T-helper 2 cell (primary cell): Measurements from ENCODE around the gene ATP8B2.
A peak's percentile ranks its signal among the peaks of the same experiment; 100 is the strongest.
"Not testable (repeated sequence)": the region's sequence is repeated elsewhere in the genome, so short reads cannot be mapped to it uniquely, and the experiment has no call there.

Source experiments
- DNase-seq, 5 experiments: peaks; one replicate each; pipeline versions ENCODE4 v3.0.0 to v3.0.0-alpha.2; 2012 to 2022
- total RNA-seq, 2 donors: gene quantifications; one replicate each; lab custom pipeline; 2026; lab: John Stamatoyannopoulos, UW

Gene ATP8B2
- 449 to 661 reads per million in 2 donors for total RNA-seq

DNA sequence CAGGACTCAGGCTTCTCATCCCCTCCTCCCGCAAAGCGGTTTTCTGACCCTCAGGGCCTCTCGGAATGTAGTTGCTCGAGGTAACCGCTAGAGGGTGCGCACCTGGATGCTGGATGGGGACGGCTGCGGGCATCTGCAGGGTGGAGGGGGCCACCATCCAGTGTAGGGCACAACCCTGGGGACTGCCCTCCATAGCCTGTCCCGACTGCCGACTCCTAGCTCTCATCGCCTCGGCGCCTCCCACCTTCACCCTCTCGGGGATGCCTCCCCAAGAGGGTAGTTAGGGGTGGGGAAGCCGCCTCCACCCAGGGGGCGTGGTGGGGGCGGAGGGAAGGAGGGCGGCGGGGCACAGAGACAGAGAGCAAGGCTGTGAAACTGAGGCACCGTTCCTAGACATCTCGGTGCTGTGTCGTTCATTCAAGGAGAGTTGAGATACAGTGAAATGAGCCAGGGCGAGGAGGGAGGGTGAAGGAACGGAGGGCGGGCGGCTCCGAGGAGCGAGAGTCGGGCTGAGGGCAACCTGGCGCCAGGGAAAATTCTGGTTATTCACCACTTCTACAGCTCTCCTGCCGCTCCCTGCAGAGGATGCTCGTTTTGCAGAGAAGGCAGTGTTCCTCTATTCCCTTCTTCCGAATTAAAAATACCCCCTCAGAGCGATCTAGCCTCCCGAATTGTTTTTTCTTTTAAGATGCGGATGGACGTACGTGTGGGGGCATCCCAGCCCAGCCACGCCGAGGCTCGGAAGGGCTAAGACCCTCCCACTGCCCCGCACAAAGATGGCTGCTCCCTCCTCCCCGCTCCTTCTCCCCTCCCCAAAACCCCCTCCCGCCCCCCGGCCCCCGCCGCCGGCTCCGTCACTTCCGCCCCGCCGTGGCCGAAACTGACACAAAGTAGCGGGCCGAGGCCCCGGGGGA lies at the start of gene ATP8B2:
ATP8B2 (plus strand) TSS at position 857 of the 914 bp plus-strand sequence. CDS start 2,617 bp downstream, outside the sequence.
- DNase-seq = peak; percentile 57 to 86 (median 73)

- peak in 2 of 5 experiments; percentile 17 to 54 for DNase-seq
Observed at GRCh38 chr1:154276797-154277196, 48.5 kb upstream of the ATP8B2 start.

GRCh38 chr1:154287591-154287990 lies 37.7 kb upstream of the ATP8B2 start:
- DNase-seq = not testable (repeated sequence)

DNA sequence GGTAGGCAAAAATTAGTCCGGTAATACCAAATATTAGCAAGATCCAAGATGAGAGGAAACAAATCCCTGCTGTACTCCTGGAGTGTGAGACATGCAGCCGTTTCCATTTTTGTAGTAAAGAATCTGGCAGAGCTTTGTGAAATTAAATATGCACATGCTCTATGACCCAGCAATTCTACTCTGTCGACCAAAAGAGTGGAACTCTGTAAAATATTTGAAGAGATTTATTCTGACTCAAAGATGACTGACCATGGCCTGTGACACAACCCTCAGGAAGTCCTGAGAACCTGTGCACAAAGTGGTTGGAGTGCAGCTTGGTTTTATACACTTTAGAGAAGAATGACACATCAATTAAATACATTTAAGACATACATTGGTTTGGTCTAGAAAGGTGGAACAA lies 36.7 kb upstream of the ATP8B2 start:
- DNase-seq = no peak

- DNase-seq = no peak
Observed at GRCh38 chr1:154290921-154291320, 34.4 kb upstream of the ATP8B2 start.

DNA sequence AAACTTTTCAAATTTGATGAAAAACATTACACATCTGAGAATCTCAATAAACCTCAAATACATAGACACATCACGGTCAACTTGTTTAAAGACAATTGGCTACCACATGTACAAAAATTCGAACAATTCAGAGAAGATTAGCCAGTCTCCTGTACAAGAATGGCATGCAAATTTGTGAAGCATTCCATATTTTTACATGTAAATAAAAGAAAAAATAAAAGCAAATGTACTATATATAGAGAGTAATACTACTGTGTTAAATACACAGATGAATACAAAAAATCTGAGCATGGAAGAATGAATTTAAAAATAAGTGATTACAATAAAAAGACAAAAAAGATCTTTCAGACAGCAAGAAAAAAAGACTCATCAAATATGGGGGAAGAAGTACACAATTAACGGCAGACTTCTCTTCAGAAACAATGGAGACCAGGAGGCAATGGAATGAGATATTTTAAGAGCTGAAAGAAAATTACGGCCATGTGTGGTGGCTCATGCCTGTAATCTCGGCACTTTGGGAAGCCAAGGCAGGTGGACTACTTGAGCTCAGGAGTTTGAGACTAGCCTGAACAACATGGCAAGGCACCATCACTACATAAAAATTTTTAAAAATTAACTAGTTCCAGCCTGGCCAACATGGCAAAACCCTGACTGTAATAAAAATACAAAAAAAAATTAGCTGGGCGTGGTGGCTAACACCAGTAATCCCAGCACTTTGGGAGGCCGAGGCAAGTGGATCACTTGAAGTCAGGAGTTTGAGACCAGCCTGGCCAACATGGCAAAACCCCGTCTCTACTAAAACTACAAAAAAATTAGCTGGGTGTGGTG lies 29.7 kb upstream of the ATP8B2 start:
- no peak for DNase-seq

DNA sequence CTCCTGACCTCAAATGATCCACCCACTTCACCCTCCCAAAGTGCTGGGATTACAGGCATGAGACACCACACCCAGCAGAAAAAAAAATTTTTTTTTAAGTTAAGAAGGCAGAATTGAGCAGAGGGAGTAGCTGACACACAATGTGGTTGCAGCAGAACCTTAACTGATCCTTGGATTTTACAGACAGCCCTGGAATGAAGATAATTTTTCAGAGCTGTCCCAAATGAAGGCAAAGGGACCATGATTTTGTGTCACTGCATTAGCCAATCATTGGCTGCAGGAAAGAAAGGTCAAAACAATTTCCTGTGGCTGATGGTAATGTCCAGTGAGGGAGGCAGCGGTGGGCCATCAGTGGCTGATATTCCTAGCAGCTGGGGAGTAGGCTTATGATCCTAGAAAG lies 23.7 kb upstream of the ATP8B2 start:
- no peak for DNase-seq

DNA sequence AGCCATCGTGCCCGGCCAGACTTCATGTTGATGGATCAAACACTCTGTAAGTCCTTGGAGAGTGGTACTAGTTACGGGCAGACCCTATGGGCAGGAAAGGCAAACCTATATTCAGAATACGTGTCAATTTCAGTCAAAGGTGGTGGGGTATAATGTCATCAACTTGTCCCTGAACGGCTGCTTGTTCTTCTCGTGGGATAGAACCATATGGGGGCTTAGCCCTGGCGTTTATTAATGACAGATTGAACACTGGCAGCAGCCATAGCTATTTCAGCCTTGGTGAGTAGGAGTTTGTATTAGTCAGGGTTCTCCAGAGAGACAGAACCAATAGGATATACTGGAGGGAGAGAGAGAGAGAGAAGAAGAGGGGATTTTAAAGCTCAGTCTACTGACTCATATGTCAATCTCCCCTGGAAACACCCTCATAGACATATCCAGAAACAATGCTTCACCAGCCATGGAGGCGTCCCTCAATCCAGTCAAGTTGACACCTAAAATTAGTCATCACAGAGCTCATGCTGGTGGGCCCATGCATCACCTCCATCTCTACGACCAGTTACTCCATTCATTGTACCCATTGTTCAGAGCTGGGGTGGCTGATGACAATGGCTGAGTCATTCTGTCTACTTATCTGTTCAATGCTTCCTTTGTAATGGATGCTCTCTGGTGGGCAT lies 20.5 kb upstream of the ATP8B2 start:
- DNase-seq = peak in 2 of 5 experiments; percentile 38 to 44

DNA sequence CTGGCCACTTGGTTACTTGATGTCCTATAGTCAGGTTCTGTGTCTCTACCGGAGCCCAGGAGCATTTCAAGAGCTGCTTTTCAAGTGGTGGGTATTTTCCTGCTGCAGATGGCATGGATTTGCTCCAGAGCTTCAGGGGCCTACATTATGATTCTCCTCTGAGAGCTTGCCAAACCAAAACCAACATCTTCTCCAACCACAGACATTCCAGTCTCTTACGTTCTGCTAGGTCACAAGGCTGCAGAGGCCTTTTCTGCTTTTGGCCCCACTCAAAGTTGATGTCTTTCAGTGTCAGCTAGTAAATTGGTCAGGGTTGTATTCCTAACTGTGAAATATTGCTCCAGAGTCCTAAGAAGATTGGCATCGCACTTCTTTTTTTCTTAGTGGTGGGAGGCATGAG lies 19.2 kb upstream of the ATP8B2 start:
- DNase-seq = no peak

DNA sequence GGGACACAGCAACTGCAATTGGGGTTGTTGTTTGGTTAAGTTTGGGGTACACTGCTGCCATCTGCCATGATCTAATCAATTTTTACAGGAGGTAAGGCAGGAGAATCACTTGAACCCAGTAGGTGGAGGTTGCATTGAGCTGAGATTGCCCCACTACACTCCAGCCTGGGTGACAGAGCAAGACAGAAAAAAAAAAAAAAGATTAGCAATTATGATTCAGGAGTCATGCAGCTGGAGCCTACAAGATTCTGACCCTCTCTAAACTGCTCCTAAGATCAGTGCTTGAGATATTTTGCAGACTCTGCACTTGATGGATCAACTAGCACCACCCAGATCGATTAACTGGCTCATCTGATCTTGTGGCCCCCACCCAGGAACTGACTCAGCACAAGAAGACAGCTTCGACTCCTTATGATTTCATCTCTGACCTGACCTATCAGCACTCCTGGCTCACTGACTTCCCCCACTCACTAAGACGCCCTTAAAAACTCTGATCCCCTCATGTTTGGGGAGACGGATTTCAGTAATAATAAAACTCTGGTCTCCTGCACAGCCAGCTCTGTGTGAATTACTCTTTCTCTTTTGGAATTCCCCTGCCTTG lies 17.6 kb upstream of the ATP8B2 start:
- peak in 1 of 5 experiments; percentile 64 for DNase-seq

DNA sequence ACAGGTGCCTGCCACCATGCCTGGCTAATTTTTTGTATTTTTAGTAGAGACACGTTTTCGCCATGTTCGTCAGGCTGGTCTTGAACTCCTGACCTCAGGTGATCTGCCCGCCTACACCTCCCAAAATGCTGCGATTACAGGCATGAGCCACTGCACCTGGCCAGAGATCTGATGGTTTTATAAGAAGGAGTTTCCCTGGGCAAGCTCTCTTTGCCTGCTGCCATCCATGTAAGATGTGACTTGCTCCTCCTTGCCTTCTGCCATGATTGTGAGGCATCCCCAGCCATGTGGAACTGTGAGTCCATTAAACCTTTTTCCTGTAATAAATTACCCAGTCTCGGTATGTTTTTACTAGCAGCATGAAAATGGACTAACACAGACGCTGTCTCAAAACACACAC lies 16.2 kb upstream of the ATP8B2 start:
- DNase-seq = not testable (repeated sequence)

- DNase-seq = not testable (repeated sequence)
Observed at GRCh38 chr1:154312229-154313065, 12.9 kb upstream of the ATP8B2 start.

GRCh38 chr1:154313066-154313356 lies 12.3 kb upstream of the ATP8B2 start:
- DNase-seq = no peak

DNA sequence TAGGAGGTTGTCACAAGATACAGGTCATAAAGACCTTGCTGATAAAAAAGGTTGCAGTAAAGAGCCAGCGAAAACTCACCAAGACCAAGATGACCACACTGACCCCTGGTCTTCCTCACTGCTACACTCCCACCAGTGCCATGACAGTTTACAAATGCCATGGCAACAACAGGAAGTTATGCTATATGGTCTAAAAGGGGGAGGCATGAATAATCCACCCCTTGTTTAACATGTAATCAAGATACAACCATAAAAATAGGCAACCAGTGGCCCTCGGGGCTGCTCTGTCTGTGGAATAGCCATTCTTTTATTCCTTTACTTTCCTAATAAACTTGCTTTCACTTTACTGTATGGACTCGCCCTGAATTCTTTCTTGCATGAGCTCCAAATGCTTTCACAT lies 11.1 kb upstream of the ATP8B2 start:
- not testable (repeated sequence) for DNase-seq

- no peak for DNase-seq
Observed at GRCh38 chr1:154316704-154317103, 8.6 kb upstream of the ATP8B2 start.

- DNase-seq = no peak
Observed at GRCh38 chr1:154318386-154318785, 6.9 kb upstream of the ATP8B2 start.

DNA sequence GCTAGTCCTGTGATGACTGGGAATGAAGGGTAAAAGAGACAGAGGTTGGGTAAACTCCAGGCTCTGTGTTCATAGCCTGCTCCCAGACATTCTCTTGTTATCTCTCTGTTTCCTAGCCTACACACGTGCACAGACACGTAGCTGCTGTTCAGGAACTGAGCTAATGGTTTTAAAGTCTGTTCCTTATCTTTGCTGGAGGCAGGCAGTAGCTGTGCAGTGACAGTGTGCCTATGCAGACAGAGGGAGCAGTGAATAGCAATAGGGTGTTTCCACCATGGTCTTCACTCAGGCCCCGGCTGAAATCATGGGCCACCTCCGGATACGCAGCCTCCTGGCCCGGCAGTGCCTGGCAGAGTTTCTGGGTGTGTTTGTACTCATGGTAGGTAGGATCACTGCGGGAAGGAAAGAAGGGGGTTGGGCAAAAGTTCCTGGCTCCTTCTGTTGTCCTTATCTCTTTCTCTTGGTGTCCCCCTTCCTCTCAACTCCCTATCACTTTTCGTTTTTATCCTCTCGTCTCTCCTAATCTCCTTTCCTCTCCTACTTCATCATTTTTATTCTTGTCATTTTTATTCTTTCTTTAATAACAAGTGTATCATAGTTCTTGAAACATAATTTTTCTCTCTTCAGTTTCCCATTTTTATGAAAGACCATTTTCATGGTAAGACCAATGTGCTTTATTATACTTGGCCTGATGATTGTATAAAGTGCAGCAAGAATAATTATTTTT lies 4.3 kb upstream of the ATP8B2 start, which contains the start of gene AQP10:
AQP10 (plus strand) TSS at position 212 of the 727 bp plus-strand sequence; CDS start at position 275, 63 bp downstream.
- no peak for DNase-seq

DNA sequence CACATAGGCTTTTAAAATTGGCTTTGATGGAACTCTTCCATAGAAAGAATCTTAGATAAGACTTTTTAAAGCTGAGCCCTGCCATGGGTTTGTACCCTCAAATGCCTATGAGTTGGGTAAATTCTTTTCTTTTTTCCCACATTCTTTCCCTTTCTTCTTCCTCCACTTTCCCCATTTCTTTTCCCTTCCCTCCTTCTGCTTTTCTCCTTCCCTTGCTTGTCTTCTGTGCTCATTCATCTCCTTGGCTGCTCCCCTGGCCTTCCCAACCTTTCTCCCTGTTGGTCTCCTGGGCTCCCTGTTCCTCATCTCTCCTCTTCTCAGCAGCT lies 3.8 kb upstream of the ATP8B2 start:
- DNase-seq = not testable (repeated sequence)

DNA sequence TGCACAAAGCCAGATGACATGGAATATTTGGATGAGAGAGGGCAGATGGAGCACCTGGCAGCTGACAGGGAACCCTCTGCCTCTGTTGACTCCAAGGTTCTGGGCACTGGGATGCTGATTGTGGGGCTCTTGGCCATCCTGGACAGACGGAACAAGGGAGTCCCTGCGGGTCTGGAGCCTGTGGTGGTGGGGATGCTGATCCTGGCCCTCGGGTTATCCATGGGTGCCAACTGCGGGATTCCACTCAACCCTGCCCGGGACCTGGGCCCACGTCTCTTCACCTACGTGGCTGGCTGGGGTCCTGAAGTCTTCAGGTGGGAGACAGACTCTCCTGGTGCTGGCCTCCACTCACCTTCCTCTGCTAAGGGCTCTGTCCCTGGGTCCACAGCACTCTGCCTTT lies 1.8 kb upstream of the ATP8B2 start:
- DNase-seq = no peak

- DNase-seq = no peak
Observed at GRCh38 chr1:154324241-154324640, 1.1 kb upstream of the ATP8B2 start.
